AG09309 (cell line): ENCODE measurements around the gene GLE1.
"Not testable (repeated sequence)": the region's sequence is repeated elsewhere in the genome, so short reads cannot be mapped to it uniquely, and the experiment has no call there.

Experiments
- DNase-seq: peaks from one replicate; pipeline ENCODE4 v3.0.0-alpha.2; 2010; ENCODE audit warnings: low read depth
- H3K4me3 ChIP-seq: 2 replicates; pipeline ENCODE4 v1.5.1; 2011; ENCODE audit warnings: mild to moderate bottlenecking, low read depth, low read length, moderate library complexity; ENCODE audit not compliant: control insufficient read depth
- TF ChIP-seq, protein P1 (sequence below): IDR thresholded peaks from 2 replicates; pipeline ENCODE4 v1.5.1; 2011; ENCODE audit warnings: mild to moderate bottlenecking, low read depth, low read length, inconsistent platforms; ENCODE audit not compliant: insufficient read depth, control insufficient read depth; ENCODE audit errors: missing control alignments

Gene GLE1

GRCh38 chr9:128565578-128565977 lies 61.1 kb downstream of the GLE1 start:
- DNase-seq = no peak
- no peak overlapping the region for H3K4me3 ChIP-seq
- TF ChIP-seq, protein P1, sequence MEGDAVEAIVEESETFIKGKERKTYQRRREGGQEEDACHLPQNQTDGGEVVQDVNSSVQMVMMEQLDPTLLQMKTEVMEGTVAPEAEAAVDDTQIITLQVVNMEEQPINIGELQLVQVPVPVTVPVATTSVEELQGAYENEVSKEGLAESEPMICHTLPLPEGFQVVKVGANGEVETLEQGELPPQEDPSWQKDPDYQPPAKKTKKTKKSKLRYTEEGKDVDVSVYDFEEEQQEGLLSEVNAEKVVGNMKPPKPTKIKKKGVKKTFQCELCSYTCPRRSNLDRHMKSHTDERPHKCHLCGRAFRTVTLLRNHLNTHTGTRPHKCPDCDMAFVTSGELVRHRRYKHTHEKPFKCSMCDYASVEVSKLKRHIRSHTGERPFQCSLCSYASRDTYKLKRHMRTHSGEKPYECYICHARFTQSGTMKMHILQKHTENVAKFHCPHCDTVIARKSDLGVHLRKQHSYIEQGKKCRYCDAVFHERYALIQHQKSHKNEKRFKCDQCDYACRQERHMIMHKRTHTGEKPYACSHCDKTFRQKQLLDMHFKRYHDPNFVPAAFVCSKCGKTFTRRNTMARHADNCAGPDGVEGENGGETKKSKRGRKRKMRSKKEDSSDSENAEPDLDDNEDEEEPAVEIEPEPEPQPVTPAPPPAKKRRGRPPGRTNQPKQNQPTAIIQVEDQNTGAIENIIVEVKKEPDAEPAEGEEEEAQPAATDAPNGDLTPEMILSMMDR = no peak

DNA sequence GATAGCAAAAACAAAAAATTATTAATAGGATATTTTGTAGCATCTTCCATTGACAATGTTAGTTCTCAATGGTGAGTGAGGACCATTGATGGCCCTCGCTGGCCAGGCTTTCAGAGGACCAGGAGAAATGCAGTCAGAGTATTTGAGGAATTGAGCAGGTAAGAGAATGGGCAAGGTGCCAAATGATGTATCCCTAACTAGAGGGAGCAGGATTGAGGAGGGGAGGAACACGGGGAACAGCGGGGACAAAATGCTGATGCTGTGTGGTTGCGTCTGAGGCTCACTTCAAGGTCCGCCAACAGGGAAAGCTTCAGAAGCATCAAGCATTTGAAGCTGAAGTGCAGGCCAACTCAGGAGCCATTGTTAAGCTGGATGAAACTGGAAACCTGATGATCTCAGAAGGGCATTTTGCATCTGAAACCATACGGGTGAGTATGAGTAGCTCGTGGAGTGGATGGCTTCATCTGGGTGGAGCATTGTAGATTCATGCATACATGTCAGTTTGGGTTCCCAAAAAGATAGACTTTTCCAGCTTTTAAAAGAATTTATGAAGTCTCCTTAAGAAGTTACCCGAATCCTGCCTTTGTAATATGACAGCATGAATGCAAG lies 64.1 kb downstream of the GLE1 start:
- DNase-seq = no peak
- no peak overlapping the region for H3K4me3 ChIP-seq
- TF ChIP-seq, protein P1 = no peak

DNA sequence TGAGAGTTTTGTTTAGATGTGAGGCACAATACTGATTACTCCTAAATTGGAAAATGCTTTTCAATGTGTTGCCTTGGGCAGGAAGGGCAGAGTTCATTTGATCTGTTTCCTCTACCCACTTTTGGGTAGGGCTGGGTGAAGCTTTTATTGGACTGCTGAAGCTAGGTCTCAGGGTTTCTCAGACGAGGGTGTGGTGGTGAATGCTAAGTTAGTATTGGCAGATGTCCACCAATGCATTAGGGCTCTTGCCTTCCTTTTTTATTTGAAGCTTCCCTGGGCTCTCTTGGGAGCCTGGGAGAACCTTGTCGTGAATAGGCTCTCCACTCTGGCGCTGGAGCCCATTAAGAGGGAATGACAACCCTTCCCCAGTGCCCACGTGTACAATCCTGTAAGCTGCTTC lies 71.0 kb downstream of the GLE1 start:
- DNase-seq = peak; percentile 45
- no peak overlapping the region for H3K4me3 ChIP-seq
- TF ChIP-seq, protein P1 = no peak

DNA sequence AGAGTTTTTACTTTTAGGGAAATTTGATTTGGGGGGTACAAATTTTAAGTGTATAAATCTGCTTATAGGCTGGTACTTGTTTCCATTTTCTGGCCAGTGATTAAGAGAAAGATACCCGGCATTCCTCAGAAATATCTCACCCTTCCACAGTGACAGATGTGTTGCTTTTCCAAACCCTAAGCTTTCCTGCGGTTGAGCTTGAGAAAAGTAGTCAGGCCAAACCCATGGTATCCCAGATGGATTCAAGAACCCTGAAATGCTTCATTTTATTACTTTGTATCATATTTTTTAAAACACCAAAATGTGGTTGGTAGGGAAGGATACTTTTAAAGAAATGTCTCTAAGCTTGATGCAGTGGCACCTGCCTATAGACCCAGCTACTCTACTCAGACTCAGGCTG lies 71.4 kb downstream of the GLE1 start:
- no peak overlapping the region for H3K4me3 ChIP-seq
- DNase-seq = no peak
- TF ChIP-seq, protein P1 = no peak

DNA sequence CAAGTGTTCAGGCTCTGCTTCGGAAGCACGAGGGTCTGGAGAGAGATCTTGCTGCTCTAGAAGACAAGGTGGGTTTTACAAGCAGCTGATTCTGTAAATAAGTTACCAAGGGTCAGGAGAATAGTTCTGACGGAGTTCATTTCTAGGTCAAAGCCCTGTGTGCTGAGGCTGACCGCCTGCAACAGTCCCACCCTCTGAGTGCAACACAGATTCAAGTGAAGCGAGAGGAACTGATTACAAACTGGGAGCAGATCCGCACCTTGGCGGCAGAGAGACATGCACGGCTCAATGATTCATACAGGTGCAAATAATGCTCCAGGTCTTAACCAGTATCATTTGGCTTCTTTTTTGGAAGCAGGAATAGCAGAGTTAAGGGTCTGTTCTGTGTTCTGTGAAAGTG lies 72.7 kb downstream of the GLE1 start:
- DNase-seq = no peak
- TF ChIP-seq, protein P1 = no peak
- no peak overlapping the region for H3K4me3 ChIP-seq

DNA sequence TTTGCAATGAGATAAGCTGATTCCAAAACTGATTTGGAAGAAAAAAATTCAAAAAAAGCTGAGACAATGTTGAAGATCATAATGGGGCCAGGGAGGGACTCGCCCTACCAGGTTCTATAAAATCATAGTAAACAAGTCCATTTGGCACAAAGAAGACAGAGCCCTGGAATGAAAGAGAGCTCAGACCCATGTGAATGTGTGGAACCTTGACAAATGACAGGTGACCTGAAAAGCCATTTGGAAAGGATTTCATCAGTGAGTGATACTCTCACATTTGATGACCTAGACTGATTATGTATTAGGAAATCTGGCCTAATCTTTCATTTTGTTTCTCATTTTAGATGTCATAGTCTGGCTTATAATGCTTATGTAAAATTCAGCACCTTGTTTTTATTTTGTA lies 74.7 kb downstream of the GLE1 start:
- TF ChIP-seq, protein P1 = no peak
- H3K4me3 ChIP-seq = no peak overlapping the region
- no peak for DNase-seq

GRCh38 chr9:128580731-128581130 lies 76.2 kb downstream of the GLE1 start:
- H3K4me3 ChIP-seq = no peak overlapping the region
- no peak for DNase-seq
- TF ChIP-seq, protein P1 = no peak

DNA sequence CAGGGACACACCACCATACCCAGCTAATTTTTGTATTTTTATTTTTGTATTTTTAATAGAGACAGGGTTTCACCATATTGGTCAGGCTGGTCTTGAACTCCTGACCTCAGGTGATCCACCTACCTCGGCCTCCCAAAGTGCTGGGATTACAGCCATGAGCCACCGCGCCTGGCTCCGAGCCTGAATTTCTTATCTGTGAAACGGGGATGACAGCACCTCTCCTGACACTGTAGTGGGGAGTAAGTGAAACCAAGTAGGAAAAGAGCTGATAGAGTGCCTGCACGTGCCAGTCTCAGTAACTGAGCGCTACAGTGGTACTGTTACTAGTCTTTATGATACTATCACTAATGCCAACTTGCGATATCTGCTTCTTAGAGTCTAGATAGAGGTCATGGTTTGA lies 80.6 kb downstream of the GLE1 start:
- not testable (repeated sequence) for H3K4me3 ChIP-seq, DNase-seq

GRCh38 chr9:128586934-128587333 lies 82.4 kb downstream of the GLE1 start:
- DNase-seq, H3K4me3 ChIP-seq: not testable (repeated sequence)
